ENCODE measurements around the gene GRIK2.

GRCh38 chr6:101534386-101534785 is 140.9 kb downstream of the GRIK2 start:
- TF ChIP-seq NFE2L2 (IDR thresholded peaks at IDR 0.05; ENCODE audit: low read depth, low read length) (no peak), MAZ (IDR thresholded peaks at IDR 0.05; ENCODE audit: borderline replicate concordance, low read depth, low read length) (no peak), BHLHE40 (IDR thresholded peaks at IDR 0.05; ENCODE audit: low read depth, low read length) (no peak), POLR2A (IDR thresholded peaks at IDR 0.05; ENCODE audit: low read depth, low read length) (no peak), SMC3 (IDR thresholded peaks at IDR 0.05; ENCODE audit: low read depth, low read length) (no peak), MXI1 (IDR thresholded peaks at IDR 0.05; ENCODE audit: borderline replicate concordance, low read depth, low read length) (no peak), CTCF (conservative IDR thresholded peaks at IDR 0.05; ENCODE audit: low read depth, low read length) (no peak), CHD1 (IDR thresholded peaks at IDR 0.05; ENCODE audit: low read depth, low read length) (no peak), CEBPB (IDR thresholded peaks at IDR 0.05; ENCODE audit: low read depth, low read length) (peak; percentile 58; the same call in 1 of the 2 replicates), USF2 (IDR thresholded peaks at IDR 0.05; ENCODE audit: low read depth, low read length) (no peak), RFX5 (IDR thresholded peaks at IDR 0.05; ENCODE audit: low read depth, low read length) (no peak), MAFK (IDR thresholded peaks at IDR 0.05; ENCODE audit: low read depth, low read length) (no peak), RAD21 (IDR thresholded peaks at IDR 0.05; ENCODE audit: low read length) (no peak), ELK1 (IDR thresholded peaks at IDR 0.05; ENCODE audit: borderline replicate concordance, low read depth, low read length) (no peak)

Measured in IMR-90 (cell line).